Fibroblast of villous mesenchyme (primary cell): ENCODE measurements around the gene DMRT2. TPM values are rescaled to one million over a fixed set of nuclear protein-coding genes. Genes with fewer than 3 reads are reported as not detected.

Source experiments
- DNase-seq: peaks from one replicate; pipeline ENCODE4 v3.0.0-alpha.2; 2010; ENCODE audit warnings: low read depth
- H3K4me3 ChIP-seq: 2 replicates; pipeline ENCODE4 v1.5.1; 2011; ENCODE audit warnings: low read depth, mild to moderate bottlenecking, low read length
- total RNA-seq: library from RNA; depleted of rRNA; stranded (reverse); fragments of >200 nt; gene quantifications from 2 replicates; pipeline ENCODE4 v1.2.3, GENCODE V29; 2012
- TF ChIP-seq, protein P1 (sequence below): IDR thresholded peaks from 2 replicates; pipeline ENCODE4 v1.5.1; 2012; ENCODE audit warnings: low read depth, mild to moderate bottlenecking, low read length; ENCODE audit not compliant: insufficient read depth

Gene DMRT2
- total RNA-seq, 1 donor: not detected

DNA sequence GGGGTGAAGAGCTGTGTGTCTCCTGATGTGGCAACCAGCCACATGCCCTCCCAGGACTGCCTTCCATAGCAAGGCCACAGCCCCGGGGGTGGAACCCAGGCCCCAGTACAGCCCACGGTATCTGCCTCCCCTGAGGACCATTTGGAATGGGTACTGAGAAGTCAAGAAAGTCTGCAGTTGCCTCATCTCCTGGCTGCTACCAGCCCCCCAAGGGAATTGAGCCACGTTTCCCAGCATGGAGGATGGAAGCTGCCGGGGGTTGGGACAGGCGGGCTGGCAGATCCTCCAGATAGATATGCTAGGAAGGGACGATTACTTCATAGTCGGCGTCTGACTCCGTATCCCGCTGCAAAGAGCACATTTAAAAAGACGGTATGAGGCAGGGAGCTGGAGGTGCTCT, 5.5 kb upstream of the DMRT2 start:
- no peak for DNase-seq
- TF ChIP-seq, protein P1, sequence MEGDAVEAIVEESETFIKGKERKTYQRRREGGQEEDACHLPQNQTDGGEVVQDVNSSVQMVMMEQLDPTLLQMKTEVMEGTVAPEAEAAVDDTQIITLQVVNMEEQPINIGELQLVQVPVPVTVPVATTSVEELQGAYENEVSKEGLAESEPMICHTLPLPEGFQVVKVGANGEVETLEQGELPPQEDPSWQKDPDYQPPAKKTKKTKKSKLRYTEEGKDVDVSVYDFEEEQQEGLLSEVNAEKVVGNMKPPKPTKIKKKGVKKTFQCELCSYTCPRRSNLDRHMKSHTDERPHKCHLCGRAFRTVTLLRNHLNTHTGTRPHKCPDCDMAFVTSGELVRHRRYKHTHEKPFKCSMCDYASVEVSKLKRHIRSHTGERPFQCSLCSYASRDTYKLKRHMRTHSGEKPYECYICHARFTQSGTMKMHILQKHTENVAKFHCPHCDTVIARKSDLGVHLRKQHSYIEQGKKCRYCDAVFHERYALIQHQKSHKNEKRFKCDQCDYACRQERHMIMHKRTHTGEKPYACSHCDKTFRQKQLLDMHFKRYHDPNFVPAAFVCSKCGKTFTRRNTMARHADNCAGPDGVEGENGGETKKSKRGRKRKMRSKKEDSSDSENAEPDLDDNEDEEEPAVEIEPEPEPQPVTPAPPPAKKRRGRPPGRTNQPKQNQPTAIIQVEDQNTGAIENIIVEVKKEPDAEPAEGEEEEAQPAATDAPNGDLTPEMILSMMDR: no peak
- no peak overlapping the region for H3K4me3 ChIP-seq

GRCh38 chr9:1046639-1047572, 3.3 kb upstream of the DMRT2 start:
- no peak for DNase-seq
- TF ChIP-seq, protein P1: no peak
- no peak overlapping the region for H3K4me3 ChIP-seq

DNA sequence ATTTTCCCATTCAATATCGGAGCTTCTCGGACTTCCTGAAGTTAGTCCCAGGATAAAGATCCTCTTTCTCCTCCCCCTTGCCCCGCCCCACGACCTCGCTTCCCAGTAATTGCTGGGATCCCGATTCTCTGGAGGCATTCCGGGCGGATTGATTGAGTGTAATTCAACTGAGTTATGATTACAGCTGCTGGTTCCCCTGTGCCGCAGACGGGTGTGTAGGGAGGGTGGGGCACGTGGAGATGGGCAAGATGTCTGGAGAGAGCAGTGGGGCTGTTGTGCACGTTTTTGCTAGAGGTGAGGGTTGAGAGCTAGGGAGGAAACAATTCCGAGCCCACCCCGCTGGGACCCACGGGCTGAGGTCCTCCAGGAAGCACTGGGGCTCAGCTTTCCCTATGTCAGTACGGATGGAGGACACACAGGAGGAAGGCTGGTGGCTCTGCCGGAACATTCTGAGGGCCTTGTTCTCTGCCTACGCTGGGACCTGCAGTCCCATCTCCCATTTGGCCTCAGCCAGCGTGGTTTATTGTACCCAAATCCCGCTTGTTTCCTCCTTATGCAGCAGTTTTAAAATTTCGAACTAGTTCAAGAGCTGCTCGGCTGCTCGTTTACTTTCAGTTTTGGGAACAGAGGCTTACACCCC, 2.4 kb upstream of the DMRT2 start:
- TF ChIP-seq, protein P1: no peak
- DNase-seq: no peak
- peak overlapping the region; percentile 45 for H3K4me3 ChIP-seq

- TF ChIP-seq, protein P1: no peak
- peak overlapping the region; percentile 45 for H3K4me3 ChIP-seq
- DNase-seq: no peak
Measured at GRCh38 chr9:1048231-1048619, 1.9 kb upstream of the DMRT2 start.

DNA sequence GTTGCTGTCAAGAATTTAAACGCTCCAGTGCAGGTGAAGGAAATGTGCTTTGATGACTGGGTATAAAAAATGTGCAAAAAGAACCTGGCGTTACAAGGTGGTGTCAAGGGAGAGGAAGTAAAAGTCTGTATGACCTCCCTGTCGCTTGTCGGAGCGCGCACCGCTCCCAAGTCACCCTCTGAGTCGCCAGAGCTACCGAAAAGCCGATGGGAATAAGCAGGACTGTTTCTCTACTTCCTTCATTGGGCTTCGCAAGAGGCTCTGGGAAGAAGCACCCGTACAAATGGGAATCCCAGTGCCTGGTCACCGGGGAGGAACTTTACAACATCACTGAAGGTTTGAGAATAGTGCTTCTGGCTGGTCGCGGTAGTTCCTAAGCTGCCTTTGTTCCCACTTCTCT, 1.3 kb upstream of the DMRT2 start:
- H3K4me3 ChIP-seq: no peak overlapping the region
- TF ChIP-seq, protein P1: no peak
- no peak for DNase-seq

GRCh38 chr9:1049641-1050040, 516 bp upstream of the DMRT2 start:
- no peak for DNase-seq
- H3K4me3 ChIP-seq: no peak overlapping the region
- TF ChIP-seq, protein P1: no peak
